CD4-positive, alpha-beta T cell (primary cell): ENCODE measurements around the gene VWDE. TPM values are rescaled to one million over a fixed set of nuclear protein-coding genes. Genes with fewer than 3 reads are reported as not detected.
"Not testable (repeated sequence)": the region's sequence is repeated elsewhere in the genome, so short reads cannot be mapped to it uniquely, and the experiment has no call there.

Experiments used
- ATAC-seq: fragments of 200-7000 bp; cut with Tn5 transposase; one replicate; pipeline ENCODE4 v1.10.0; 2022; ENCODE audit warnings: mild to moderate bottlenecking; ENCODE audit not compliant: poor library complexity
- CTCF ChIA-PET: fragments of 350-600 bp; sonication (Branson Sonifier 250); formaldehyde crosslinking; loops from one replicate; lab custom pipeline; 2021; ENCODE audit warnings: antibody characterized with exemption, inconsistent platforms; lab: Charles Lee
- POLR2A ChIA-PET: fragments of 350-600 bp; sonication (Branson Sonifier 250); formaldehyde crosslinking; loops from one replicate; lab custom pipeline; 2021; ENCODE audit warnings: antibody characterized with exemption, inconsistent platforms; lab: Charles Lee
- DNase-seq, 14 experiments: peaks; one replicate each; pipeline ENCODE4 v3.0.0-alpha.2; 2013 to 2020; ENCODE audit warnings: mixed read lengths in 2 of 14
- H3K27ac ChIP-seq, 2 donors: one replicate each; pipeline versions ENCODE4 v1.5.1 to v1.7.0; 2013; ENCODE audit warnings: low read length in 2 of 2, low read depth in 1 of 2, mild to moderate bottlenecking in 1 of 2
- H3K27me3 ChIP-seq, 2 experiments: 1 replicate in 1 of 2; 2 replicates in 1 of 2; pipeline versions ENCODE4 v1.6.1 to v1.7.0; 2013; ENCODE audit warnings: low read length in 2 of 2, control low read depth in 1 of 2, mild to moderate bottlenecking in 1 of 2, moderate library complexity in 1 of 2; ENCODE audit not compliant: insufficient read depth in 2 of 2, control insufficient read depth in 1 of 2
- H3K36me3 ChIP-seq: one replicate; pipeline ENCODE4 v1.6.1; 2013; ENCODE audit warnings: low read length, control low read depth; ENCODE audit not compliant: insufficient read depth
- H3K4me1 ChIP-seq: one replicate; pipeline ENCODE4 v1.6.1; 2013; ENCODE audit warnings: low read length, control low read depth; ENCODE audit not compliant: insufficient read depth
- H3K4me3 ChIP-seq: one replicate; pipeline ENCODE4 v1.5.1; 2013; ENCODE audit warnings: mild to moderate bottlenecking, low read length, moderate library complexity
- H3K9me3 ChIP-seq, 2 experiments: 1 replicate in 1 of 2; 2 replicates in 1 of 2; pipeline versions ENCODE4 v1.6.1 to v1.7.0; 2013; ENCODE audit warnings: low read length in 2 of 2, mild to moderate bottlenecking in 2 of 2, control low read depth in 1 of 2, moderate library complexity in 1 of 2; ENCODE audit not compliant: control insufficient read depth in 1 of 2, insufficient read depth in 1 of 2
- H3K27ac Mint-ChIP-seq: one replicate; pipeline ENCODE4 v1.8.0; 2020; ENCODE audit warnings: mixed read lengths
- H3K27me3 Mint-ChIP-seq: one replicate; pipeline ENCODE4 v1.8.0; 2021; ENCODE audit warnings: mixed read lengths
- H3K36me3 Mint-ChIP-seq: one replicate; pipeline ENCODE4 v1.8.0; 2021; ENCODE audit warnings: low read depth, mixed read lengths
- H3K4me1 Mint-ChIP-seq: one replicate; pipeline ENCODE4 v1.8.0; 2021; ENCODE audit warnings: low read depth, mixed read lengths
- H3K4me3 Mint-ChIP-seq: one replicate; pipeline ENCODE4 v1.8.0; 2020; ENCODE audit warnings: mild to moderate bottlenecking, mixed read lengths
- H3K9me3 Mint-ChIP-seq: one replicate; pipeline ENCODE4 v1.8.0; 2020; ENCODE audit warnings: mixed read lengths
- intact Hi-C, 2 experiments: fragments of 100-400 bp; cut with DNase I in 1 of 2; cut with micrococcal nuclease in 1 of 2; formaldehyde crosslinking; loops; one replicate each; pipeline versions ENCODE4 v1.15.1 to v1.9.0; 2023 to 2025; cut with DNase I, micrococcal nuclease
- total RNA-seq, 174 experiments: library from RNA in 2 of 174; stranded (reverse) in 2 of 174; gene quantifications; one replicate each; pipeline ENCODE4 v1.2.3 and lab custom pipeline; 2021 to 2026
- TF ChIP-seq, protein P1 (sequence below): fragments of 200-600 bp; IDR thresholded peaks from one replicate; pipeline ENCODE4 v1.8.0; 2022; ENCODE audit warnings: antibody characterized with exemption, mild to moderate bottlenecking

Gene VWDE
- total RNA-seq, 2 experiments from 2014 or later, result 1.5 TPM

DNA sequence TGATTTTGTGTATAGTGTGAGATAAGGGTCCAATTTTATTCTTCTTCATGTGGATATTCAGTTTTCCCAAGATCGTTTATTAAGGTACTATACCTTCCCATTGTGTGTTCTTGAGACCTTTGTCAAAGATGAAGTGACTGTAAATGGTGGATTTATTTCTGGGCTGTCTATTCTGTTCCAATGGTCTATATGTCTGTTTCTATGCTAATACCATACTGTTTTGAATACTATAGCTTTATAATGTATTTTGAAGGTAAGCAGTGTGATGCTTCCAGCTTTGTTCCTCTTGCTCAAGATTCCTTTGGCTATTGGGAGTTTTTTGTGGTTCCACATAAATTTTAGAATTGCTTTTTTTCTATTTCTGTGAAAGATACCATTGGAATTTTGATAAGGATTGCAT, 8.7 kb upstream of the VWDE start:
- H3K4me1 ChIP-seq, result no peaks in the 10 kb centered on the region
- POLR2A ChIA-PET, result no interaction called here
- ATAC-seq, result no peak
- intact Hi-C loops, result no loop called here
- Mint-ChIP-seq H3K27me3 (peaks cover 5% of the 10 kb centered on the region), H3K9me3 (peaks cover 7% of the 10 kb centered on the region), H3K27ac (no peak overlapping the region), H3K4me3 (no peak overlapping the region), H3K36me3 (no peaks in the 10 kb centered on the region), H3K4me1 (no peaks in the 10 kb centered on the region)
- no peaks in the 10 kb centered on the region for H3K27me3 ChIP-seq
- H3K9me3 ChIP-seq, result no peaks in the 10 kb centered on the region
- H3K4me3 ChIP-seq, result no peak overlapping the region
- H3K27ac ChIP-seq, result no peak overlapping the region
- CTCF ChIA-PET, result no interaction called here
- TF ChIP-seq, protein P1, sequence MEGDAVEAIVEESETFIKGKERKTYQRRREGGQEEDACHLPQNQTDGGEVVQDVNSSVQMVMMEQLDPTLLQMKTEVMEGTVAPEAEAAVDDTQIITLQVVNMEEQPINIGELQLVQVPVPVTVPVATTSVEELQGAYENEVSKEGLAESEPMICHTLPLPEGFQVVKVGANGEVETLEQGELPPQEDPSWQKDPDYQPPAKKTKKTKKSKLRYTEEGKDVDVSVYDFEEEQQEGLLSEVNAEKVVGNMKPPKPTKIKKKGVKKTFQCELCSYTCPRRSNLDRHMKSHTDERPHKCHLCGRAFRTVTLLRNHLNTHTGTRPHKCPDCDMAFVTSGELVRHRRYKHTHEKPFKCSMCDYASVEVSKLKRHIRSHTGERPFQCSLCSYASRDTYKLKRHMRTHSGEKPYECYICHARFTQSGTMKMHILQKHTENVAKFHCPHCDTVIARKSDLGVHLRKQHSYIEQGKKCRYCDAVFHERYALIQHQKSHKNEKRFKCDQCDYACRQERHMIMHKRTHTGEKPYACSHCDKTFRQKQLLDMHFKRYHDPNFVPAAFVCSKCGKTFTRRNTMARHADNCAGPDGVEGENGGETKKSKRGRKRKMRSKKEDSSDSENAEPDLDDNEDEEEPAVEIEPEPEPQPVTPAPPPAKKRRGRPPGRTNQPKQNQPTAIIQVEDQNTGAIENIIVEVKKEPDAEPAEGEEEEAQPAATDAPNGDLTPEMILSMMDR, result no peak
- DNase-seq, result no peak
- H3K36me3 ChIP-seq, result no peaks in the 10 kb centered on the region

DNA sequence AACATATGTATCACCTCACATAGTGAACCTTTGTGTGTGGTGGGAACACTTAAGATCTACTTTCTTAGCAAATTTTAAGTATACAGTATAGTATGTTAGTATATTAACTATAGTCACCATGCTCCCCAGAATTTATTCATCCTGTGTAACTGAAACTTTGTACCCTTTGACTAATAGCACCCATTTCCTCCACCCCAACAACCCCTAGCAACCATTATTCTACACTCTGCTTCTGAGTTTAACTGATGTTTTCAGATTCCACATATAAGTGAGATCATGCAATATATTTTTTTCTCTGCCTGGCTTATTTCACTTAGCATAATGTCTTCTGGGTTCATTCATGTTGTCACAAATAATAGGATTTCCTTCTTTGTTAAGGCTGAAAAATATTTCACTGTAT, 6.9 kb upstream of the VWDE start:
- Histone ChIP-seq H3K4me1 (no peaks in the 10 kb centered on the region), H3K27ac (no peak overlapping the region), H3K27me3 (no peaks in the 10 kb centered on the region), H3K4me3 (no peak overlapping the region), H3K9me3 (no peaks in the 10 kb centered on the region), H3K36me3 (no peaks in the 10 kb centered on the region)
- H3K36me3 Mint-ChIP-seq, result no peaks in the 10 kb centered on the region
- POLR2A ChIA-PET, result no interaction called here
- DNase-seq, result no peak
- peaks cover 7% of the 10 kb centered on the region for H3K9me3 Mint-ChIP-seq
- intact Hi-C loops, result no loop called here
- H3K4me1 Mint-ChIP-seq, result no peaks in the 10 kb centered on the region
- H3K4me3 Mint-ChIP-seq, result no peak overlapping the region
- ATAC-seq, result no peak
- H3K27ac Mint-ChIP-seq, result no peak overlapping the region
- H3K27me3 Mint-ChIP-seq, result no peaks in the 10 kb centered on the region
- CTCF ChIA-PET, result no interaction called here
- TF ChIP-seq, protein P1, result no peak

DNA sequence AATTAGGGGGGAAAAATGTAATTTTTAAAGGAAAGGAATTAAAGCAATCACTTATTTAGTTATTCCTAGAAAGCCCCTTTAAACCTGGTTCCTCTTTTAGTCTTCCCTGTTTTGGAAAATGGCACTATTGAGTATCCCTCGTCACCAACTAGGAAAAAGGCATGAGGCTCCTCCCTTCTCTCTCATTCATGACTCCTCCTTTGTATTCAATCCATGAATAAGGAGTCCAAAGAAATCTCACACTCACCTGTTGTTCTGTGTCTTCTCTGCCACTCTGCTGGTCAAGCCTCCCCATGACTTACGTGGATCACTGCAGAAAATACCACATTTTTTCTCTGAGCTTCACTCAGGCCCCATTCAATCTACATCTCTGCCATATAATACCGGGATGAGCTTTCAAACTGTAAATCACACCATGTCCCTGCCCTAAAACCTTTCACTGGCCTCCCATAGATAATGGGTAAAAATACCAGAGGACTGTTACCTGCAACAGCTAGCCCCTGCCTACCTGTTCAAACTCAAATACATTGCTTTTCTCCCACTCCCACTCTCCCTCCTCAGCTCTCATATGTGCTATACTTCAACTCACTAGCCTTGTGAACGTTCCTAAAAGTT, 5.5 kb upstream of the VWDE start:
- Histone ChIP-seq H3K36me3 (no peaks in the 10 kb centered on the region), H3K4me1 (peaks cover 6% of the 10 kb centered on the region), H3K9me3 (no peaks in the 10 kb centered on the region), H3K27ac (no peak overlapping the region), H3K27me3 (no peaks in the 10 kb centered on the region), H3K4me3 (no peak overlapping the region)
- peaks cover 7% of the 10 kb centered on the region for H3K9me3 Mint-ChIP-seq
- no peak overlapping the region for H3K4me3 Mint-ChIP-seq
- DNase-seq, result no peak
- no peak for ATAC-seq
- intact Hi-C loops, result loop anchor here in 1 of 2 experiments (10.0 kb wide), 1 partner anchor 194 kb away; the partner anchor contains the start of gene TMEM106B
- no peak overlapping the region for H3K27ac Mint-ChIP-seq
- TF ChIP-seq, protein P1, result no peak
- H3K27me3 Mint-ChIP-seq, result no peaks in the 10 kb centered on the region
- no peaks in the 10 kb centered on the region for H3K36me3 Mint-ChIP-seq
- H3K4me1 Mint-ChIP-seq, result peaks cover 2% of the 10 kb centered on the region
- POLR2A ChIA-PET, result no interaction called here
- CTCF ChIA-PET, result no interaction called here

DNA sequence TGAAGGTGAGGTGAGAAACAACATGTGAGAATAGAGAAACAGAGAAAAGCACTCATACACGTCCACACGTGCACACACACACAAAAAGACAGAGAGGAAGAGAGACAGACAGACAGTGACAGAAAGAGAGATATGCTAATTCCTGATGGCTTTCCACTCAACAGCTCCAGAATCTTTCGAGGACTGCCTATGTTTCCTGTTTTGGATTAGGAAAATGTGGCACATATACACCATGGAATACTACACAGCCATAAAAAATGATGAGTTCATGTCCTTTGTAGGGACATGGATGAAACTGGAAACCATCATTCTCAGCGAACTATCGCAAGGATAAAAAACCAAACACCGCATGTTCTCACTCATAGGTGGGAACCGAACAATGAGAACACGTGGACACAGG, 4.0 kb upstream of the VWDE start:
- H3K9me3 ChIP-seq, H3K27ac Mint-ChIP-seq, H3K4me3 Mint-ChIP-seq, H3K36me3 ChIP-seq, H3K9me3 Mint-ChIP-seq, CTCF ChIA-PET, H3K4me3 ChIP-seq, H3K36me3 Mint-ChIP-seq, ATAC-seq, H3K27ac ChIP-seq, H3K27me3 ChIP-seq, DNase-seq, H3K27me3 Mint-ChIP-seq, POLR2A ChIA-PET: not testable (repeated sequence)
- intact Hi-C loops, result loop anchor here in 1 of 2 experiments (10.0 kb wide), 1 partner anchor 193 kb away; the partner anchor contains the start of gene TMEM106B
- H3K4me1 ChIP-seq, result peaks cover 19% of the 10 kb centered on the region
- H3K4me1 Mint-ChIP-seq, result peaks cover 15% of the 10 kb centered on the region
